LNCAP (cell line): ENCODE measurements around the gene NUDT8.

ENCODE experiments used
- CTCF ChIP-seq: fragments of 450-650 bp; IDR thresholded peaks from 2 replicates; pipeline ENCODE4 v1.5.1; 2017; ENCODE audit warnings: mild to moderate bottlenecking

The NUDT8 gene

DNA sequence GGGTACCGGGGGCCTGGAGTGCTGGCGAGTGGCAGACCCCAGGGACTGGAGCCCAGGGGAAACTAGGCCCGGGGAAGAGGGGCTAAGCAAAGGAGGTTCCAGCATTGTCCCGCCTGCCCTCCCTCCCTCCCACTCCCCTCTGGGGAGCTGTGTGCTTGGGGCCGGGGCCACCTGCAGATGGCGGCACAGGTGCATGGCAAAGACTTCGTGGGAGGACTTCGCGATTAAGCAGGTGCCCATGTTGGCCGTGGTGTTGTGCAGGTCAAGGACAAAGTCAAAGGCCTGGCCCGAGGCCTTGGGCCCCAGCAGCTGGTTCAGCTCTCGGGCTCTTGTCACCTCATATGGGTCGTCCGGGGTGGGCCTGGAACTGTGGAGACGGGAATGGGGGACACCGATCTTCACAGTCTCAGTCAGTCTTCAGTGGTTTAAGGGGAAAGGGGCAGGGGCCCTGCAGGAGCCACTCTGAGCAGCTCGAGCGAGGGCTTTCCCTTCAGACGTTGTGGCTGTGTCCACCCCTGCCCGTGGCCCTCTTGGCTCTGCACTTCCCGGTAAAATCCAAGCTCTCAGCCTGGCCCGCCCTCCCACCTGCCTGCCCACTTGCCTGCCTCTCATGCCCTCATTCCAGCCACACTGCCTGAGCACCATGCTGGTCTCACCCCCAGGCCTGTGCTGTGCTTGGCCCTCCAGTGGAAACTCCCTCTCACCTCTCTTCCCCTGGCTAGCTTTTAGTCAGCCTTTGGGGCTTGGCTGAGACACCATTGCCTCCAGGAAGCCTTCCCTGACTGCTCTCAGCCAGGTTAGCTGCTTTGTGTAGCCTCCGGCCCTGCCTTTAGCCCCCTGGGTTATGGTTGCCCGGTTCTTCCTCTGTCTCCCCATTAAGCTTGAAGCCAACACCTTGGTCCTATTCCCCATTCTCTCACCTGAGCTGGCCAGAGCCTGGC is 16.1 kb upstream of the NUDT8 start:
- no peak for TF ChIP-seq CTCF

DNA sequence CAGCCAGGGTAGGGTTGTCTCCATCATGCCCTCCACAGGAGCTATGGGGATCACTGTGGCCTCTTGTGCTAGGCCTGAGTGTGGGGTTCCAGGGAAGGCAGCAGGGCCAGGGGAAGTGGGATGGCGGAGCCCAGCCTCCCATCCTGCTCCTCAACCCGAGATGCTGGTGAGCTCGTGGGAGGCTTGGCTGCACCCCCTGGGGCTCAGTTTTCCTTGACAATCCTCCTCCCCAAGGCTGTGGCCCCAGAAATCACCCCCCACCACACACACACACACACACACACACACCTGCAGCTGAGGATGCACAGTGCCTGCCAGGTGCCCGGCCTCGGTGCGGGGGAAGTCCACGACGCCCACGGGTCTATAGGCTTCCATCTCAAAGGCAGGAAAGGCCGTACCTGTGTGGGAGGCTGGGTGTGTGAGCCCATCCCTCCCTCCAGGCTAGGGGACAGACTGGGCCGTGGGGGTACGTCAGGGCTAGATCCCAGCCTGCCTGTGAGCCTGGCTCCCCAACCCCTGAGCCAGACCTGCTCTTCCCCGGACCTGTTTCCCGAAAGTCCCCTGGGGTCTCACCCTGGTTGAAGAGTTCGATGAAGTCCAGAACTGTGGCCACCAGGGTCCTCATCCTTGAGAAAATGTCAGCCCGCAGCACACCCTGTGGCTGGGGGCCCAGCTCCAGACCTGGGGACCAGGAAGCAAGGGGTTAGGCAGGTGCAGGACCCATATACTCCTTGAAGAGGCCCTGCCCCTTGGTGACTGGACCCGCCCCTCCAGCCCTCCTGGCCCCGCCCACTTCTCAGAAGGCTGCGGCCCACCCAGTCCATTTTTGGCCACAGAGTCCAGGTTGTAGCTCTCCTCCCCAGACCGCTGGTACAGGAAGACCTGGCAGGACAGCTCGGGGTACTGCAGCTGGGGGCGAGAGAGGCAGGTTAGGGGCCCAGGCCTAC is 15.0 kb upstream of the NUDT8 start:
- no peak for TF ChIP-seq CTCF

DNA sequence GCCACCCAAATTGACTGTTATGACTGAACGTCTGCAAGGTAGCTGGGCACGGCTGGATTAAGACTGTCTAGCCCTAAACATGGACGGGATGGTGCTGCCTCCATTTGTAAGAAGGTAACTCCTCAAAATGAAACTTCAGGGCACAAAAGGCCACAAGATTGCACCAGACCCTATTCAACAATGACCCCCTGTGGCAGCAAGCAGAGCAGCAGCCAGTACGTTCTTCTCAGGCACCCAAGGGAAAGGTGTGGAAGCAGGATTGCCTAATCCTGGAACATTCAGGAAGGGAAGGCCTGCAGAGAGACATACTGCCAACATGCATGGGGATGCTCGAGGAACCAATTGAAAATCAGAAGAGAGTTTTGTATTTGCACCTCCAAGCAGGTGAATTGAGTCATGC is 14.3 kb upstream of the NUDT8 start:
- peak; percentile 39; the same call in 1 of the 2 replicates for TF ChIP-seq CTCF

GRCh38 chr11:67642173-67643120 is 12.7 kb upstream of the NUDT8 start:
- no peak for TF ChIP-seq CTCF

DNA sequence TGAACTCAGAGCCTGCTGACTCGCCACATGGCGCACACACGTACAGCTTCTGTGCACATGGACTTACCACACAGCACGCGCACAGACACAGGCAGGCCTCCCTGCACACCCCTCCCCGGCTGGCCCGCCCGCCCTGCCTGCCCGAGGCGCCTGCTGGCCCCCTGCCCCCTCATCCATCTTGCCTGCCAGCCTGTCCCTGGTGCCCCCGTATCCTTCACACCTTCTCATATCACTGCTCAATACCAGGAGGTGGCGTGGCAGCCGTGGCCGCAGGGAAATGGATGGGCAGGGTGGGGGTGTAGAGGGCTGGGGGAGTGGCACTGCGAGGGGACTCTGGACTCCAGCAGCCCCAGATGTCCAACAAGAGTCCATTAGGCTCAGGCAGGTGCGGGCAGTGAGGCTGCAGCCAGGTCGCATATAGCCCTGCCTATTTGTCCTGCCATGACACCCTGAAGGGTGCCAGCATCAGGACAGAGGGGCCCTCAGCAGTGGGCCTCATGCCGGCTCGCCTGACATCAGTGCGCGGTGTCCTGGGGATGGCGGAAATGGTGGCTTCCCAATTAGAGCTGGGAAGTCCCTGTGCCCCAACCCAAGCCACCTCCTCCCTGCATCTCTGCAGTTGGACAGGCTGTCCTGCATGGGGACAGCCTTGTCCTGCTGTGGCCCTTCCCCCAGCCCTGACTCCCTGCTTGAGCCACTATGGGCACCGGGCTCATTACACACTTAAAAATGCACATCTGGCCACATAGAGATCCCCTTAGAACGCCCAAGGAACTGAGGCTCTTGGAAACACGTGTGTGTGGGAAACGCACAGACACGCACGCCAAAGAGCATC is 11.8 kb upstream of the NUDT8 start:
- no peak for TF ChIP-seq CTCF

DNA sequence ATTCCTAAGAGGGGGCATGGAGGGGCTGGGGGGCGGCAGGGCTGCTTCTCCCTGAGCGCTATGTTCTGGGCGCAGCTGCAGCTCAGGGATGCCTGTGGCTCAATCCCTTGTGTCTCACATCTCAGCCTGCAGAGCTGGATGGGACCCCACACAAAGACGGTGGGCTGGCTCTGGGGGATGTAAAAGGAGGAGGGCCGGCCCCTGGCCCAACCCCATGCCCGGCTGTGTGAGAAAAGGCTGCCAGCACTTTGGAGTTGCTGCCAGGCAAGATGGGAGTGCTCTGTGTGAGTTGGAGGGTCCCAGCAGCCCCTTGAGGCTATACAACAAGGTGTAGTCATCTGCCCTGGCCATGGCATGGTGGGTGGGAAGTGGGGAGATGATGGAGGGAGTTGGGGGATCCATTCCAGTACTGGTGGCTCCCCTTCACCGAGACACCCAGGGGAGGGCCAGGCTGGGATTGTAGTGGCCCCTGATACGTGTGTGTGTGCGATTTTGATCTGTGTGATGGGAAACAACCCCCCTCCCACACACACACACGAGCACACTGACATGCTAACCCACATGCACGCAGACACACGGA is 11.1 kb upstream of the NUDT8 start:
- no peak for TF ChIP-seq CTCF
